ENCODE data around the gene APOD.

The APOD gene

DNA sequence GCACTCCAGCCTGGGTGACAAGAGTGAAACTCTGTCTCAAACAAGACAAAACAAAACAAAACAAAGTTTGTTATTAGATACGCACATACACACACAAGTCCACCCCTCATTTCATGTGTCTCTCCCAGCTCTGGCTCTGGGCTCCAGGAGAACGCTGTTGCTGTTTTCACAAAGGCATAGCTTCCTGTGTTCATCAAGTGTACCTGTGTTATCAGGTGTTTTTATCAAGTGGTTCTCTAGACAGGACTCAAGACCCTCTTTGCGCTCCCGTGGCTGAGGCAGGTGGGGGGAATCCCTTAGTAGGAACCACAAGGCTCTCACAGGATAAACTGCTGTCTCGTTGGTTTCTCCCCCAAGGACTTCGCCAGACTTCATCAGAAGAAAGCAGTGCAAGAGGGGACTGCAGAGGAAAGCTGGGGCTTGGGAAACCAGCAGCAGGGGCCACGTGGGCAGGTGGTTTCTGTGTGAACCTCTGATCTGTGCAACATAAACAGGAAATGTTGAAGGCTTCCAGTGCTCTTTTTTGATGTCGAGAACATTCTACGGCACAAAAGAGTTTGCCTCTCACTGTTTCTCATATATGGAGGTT, 33.7 kb downstream of the APOD start:
- H2BK120ac ChIP-seq (ENCODE audit: low read depth, low read length), result no peak overlapping the region
- H2BK5ac ChIP-seq (ENCODE audit: low read length), result no peak overlapping the region
- H4K8ac ChIP-seq (ENCODE audit: low read depth, low read length), result no peak overlapping the region
- H2BK15ac ChIP-seq (ENCODE audit: low read length), result no peak overlapping the region
- H3K9me3 ChIP-seq (replicated peaks in 1 of 2; ENCODE audit: control insufficient read depth in 2 of 2, insufficient read depth in 1 of 2, low read depth in 1 of 2, low read length in 2 of 2), result no peaks in the 10 kb centered on the region
- no peak overlapping the region for H3K27ac ChIP-seq (replicated peaks; ENCODE audit: low read length)
- no peak overlapping the region for H3K14ac ChIP-seq (ENCODE audit: low read length)
- no CpG with 5 or more reads among the region's 9 CpGs for WGBS, 2 donors (ENCODE audit: extremely low coverage in 2 of 2, insufficient read length in 2 of 2, insufficient replicate concordance in 1 of 2)
- H3K4me2 ChIP-seq (ENCODE audit: insufficient read depth, low read length, poor library complexity, severe bottlenecking), result no peak overlapping the region
- H3K27me3 ChIP-seq (ENCODE audit: control insufficient read depth in 3 of 3, insufficient read depth in 3 of 3, low read depth in 1 of 3, low read length in 3 of 3), result peaks cover 0 to 20% (median 0%) of the 10 kb centered on the region in 3 experiments
- H3K36me3 ChIP-seq (replicated peaks in 1 of 2; ENCODE audit: control insufficient read depth in 2 of 2, insufficient read depth in 2 of 2, low read length in 2 of 2), result no peaks in the 10 kb centered on the region
- no peak overlapping the region for H3K18ac ChIP-seq (ENCODE audit: low read length)
- no peak overlapping the region for H4K91ac ChIP-seq (ENCODE audit: low read depth, low read length, poor library complexity)
- H3K4me3 ChIP-seq (ENCODE audit: low read length in 2 of 2), result no peak overlapping the region
- no peak for DNase-seq (ENCODE audit: low spot score)
- H2AFZ ChIP-seq (ENCODE audit: low read length), result no peak overlapping the region
- no peak overlapping the region for H3K9ac ChIP-seq (ENCODE audit: low read depth, low read length, poor library complexity)
- no peak overlapping the region for H3K4ac ChIP-seq (ENCODE audit: low read length)
- H3K79me1 ChIP-seq (ENCODE audit: low read depth, low read length), result no peaks in the 10 kb centered on the region
- no peak overlapping the region for H2BK12ac ChIP-seq (ENCODE audit: low read length)
- H3K4me1 ChIP-seq (ENCODE audit: control insufficient read depth in 2 of 2, insufficient read depth in 1 of 2, low read depth in 1 of 2, low read length in 2 of 2), result peaks cover 2 to 7% of the 10 kb centered on the region in 2 donors
- H2AK5ac ChIP-seq (ENCODE audit: low read depth, low read length), result no peak overlapping the region
- H3K23ac ChIP-seq (ENCODE audit: low read depth, low read length, poor library complexity), result no peak overlapping the region

GRCh38 chr3:195548987-195549386, 34.8 kb downstream of the APOD start:
- Histone ChIP-seq H3K79me1 (ENCODE audit: low read depth, low read length) (no peaks in the 10 kb centered on the region), H3K9me3 (replicated peaks in 1 of 2; ENCODE audit: control insufficient read depth in 2 of 2, insufficient read depth in 1 of 2, low read depth in 1 of 2, low read length in 2 of 2) (no peaks in the 10 kb centered on the region), H3K18ac (ENCODE audit: low read length) (no peak overlapping the region), H2AFZ (ENCODE audit: low read length) (no peak overlapping the region), H3K4me1 (ENCODE audit: control insufficient read depth in 2 of 2, insufficient read depth in 1 of 2, low read depth in 1 of 2, low read length in 2 of 2) (peaks cover 2 to 10% of the 10 kb centered on the region in 2 donors), H3K23ac (ENCODE audit: low read depth, low read length, poor library complexity) (no peak overlapping the region), H2AK5ac (ENCODE audit: low read depth, low read length) (no peak overlapping the region), H2BK120ac (ENCODE audit: low read depth, low read length) (no peak overlapping the region), H3K9ac (ENCODE audit: low read depth, low read length, poor library complexity) (no peak overlapping the region), H2BK12ac (ENCODE audit: low read length) (no peak overlapping the region), H3K4me2 (ENCODE audit: insufficient read depth, low read length, poor library complexity, severe bottlenecking) (no peak overlapping the region), H2BK15ac (ENCODE audit: low read length) (no peak overlapping the region), H3K27ac (replicated peaks; ENCODE audit: low read length) (no peak overlapping the region), H3K4ac (ENCODE audit: low read length) (no peak overlapping the region), H4K91ac (ENCODE audit: low read depth, low read length, poor library complexity) (no peak overlapping the region), H3K27me3 (ENCODE audit: control insufficient read depth in 3 of 3, insufficient read depth in 3 of 3, low read depth in 1 of 3, low read length in 3 of 3) (peaks cover 0 to 30% (median 6%) of the 10 kb centered on the region in 3 experiments), H3K4me3 (ENCODE audit: low read length in 2 of 2) (no peak overlapping the region), H2BK5ac (ENCODE audit: low read length) (no peak overlapping the region), H3K14ac (ENCODE audit: low read length) (no peak overlapping the region), H3K36me3 (replicated peaks in 1 of 2; ENCODE audit: control insufficient read depth in 2 of 2, insufficient read depth in 2 of 2, low read length in 2 of 2) (no peaks in the 10 kb centered on the region), H4K8ac (ENCODE audit: low read depth, low read length) (no peak overlapping the region)
- no CpG with 5 or more reads among the region's 2 CpGs for WGBS, 2 donors (ENCODE audit: extremely low coverage in 2 of 2, insufficient read length in 2 of 2, insufficient replicate concordance in 1 of 2)
- no peak for DNase-seq (ENCODE audit: low spot score)

DNA sequence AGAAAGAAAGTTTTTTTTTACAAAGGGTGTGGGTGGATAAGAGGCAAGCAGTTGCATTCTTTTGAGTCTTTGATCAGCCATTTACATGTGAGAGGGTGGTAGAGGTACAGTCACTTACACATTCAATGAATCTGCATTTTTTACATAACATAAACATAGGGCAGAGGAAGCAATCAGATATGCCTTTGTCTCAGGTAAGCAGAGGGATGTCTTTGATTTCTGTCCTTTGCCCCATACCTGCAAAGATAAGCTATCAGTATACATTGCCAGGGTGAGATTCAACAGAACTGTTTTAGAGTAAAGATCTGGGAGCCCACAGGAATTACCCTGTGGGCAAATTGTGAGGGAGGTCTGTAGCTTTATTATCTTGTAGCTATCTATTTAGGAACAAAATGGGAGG, 35.2 kb downstream of the APOD start:
- Histone ChIP-seq H3K9me3 (replicated peaks in 1 of 2; ENCODE audit: control insufficient read depth in 2 of 2, insufficient read depth in 1 of 2, low read depth in 1 of 2, low read length in 2 of 2) (no peaks in the 10 kb centered on the region), H3K4me3 (ENCODE audit: low read length in 2 of 2) (no peak overlapping the region), H3K36me3 (replicated peaks in 1 of 2; ENCODE audit: control insufficient read depth in 2 of 2, insufficient read depth in 2 of 2, low read length in 2 of 2) (no peaks in the 10 kb centered on the region), H3K4me1 (ENCODE audit: control insufficient read depth in 2 of 2, insufficient read depth in 1 of 2, low read depth in 1 of 2, low read length in 2 of 2) (peaks cover 4 to 11% of the 10 kb centered on the region in 2 donors), H2AK5ac (ENCODE audit: low read depth, low read length) (no peak overlapping the region), H3K4ac (ENCODE audit: low read length) (no peak overlapping the region), H3K9ac (ENCODE audit: low read depth, low read length, poor library complexity) (no peak overlapping the region), H2BK120ac (ENCODE audit: low read depth, low read length) (no peak overlapping the region), H2AFZ (ENCODE audit: low read length) (no peak overlapping the region), H2BK15ac (ENCODE audit: low read length) (no peak overlapping the region), H3K27ac (replicated peaks; ENCODE audit: low read length) (no peak overlapping the region), H2BK12ac (ENCODE audit: low read length) (no peak overlapping the region), H2BK5ac (ENCODE audit: low read length) (no peak overlapping the region), H4K91ac (ENCODE audit: low read depth, low read length, poor library complexity) (no peak overlapping the region), H3K79me1 (ENCODE audit: low read depth, low read length) (no peaks in the 10 kb centered on the region), H3K27me3 (ENCODE audit: control insufficient read depth in 3 of 3, insufficient read depth in 3 of 3, low read depth in 1 of 3, low read length in 3 of 3) (peaks cover 0 to 30% (median 11%) of the 10 kb centered on the region in 3 experiments), H4K8ac (ENCODE audit: low read depth, low read length) (no peak overlapping the region), H3K14ac (ENCODE audit: low read length) (no peak overlapping the region), H3K18ac (ENCODE audit: low read length) (no peak overlapping the region), H3K4me2 (ENCODE audit: insufficient read depth, low read length, poor library complexity, severe bottlenecking) (no peak overlapping the region), H3K23ac (ENCODE audit: low read depth, low read length, poor library complexity) (no peak overlapping the region)
- DNase-seq (ENCODE audit: low spot score), result no peak

- Histone ChIP-seq H3K9ac (ENCODE audit: low read depth, low read length, poor library complexity) (no peak overlapping the region), H3K14ac (ENCODE audit: low read length) (no peak overlapping the region), H2AFZ (ENCODE audit: low read length) (no peak overlapping the region), H3K36me3 (replicated peaks in 1 of 2; ENCODE audit: control insufficient read depth in 2 of 2, insufficient read depth in 2 of 2, low read length in 2 of 2) (no peaks in the 10 kb centered on the region), H3K4me3 (ENCODE audit: low read length in 2 of 2) (no peak overlapping the region), H3K4ac (ENCODE audit: low read length) (no peak overlapping the region), H3K27ac (replicated peaks; ENCODE audit: low read length) (no peak overlapping the region), H4K8ac (ENCODE audit: low read depth, low read length) (no peak overlapping the region), H3K4me2 (ENCODE audit: insufficient read depth, low read length, poor library complexity, severe bottlenecking) (no peak overlapping the region), H3K27me3 (ENCODE audit: control insufficient read depth in 3 of 3, insufficient read depth in 3 of 3, low read depth in 1 of 3, low read length in 3 of 3) (peaks cover 0 to 30% (median 12%) of the 10 kb centered on the region in 3 experiments), H2BK120ac (ENCODE audit: low read depth, low read length) (no peak overlapping the region), H3K4me1 (ENCODE audit: control insufficient read depth in 2 of 2, insufficient read depth in 1 of 2, low read depth in 1 of 2, low read length in 2 of 2) (peaks cover 4 to 11% of the 10 kb centered on the region in 2 donors), H3K23ac (ENCODE audit: low read depth, low read length, poor library complexity) (no peak overlapping the region), H2BK5ac (ENCODE audit: low read length) (no peak overlapping the region), H4K91ac (ENCODE audit: low read depth, low read length, poor library complexity) (no peak overlapping the region), H2BK15ac (ENCODE audit: low read length) (no peak overlapping the region), H3K9me3 (replicated peaks in 1 of 2; ENCODE audit: control insufficient read depth in 2 of 2, insufficient read depth in 1 of 2, low read depth in 1 of 2, low read length in 2 of 2) (no peaks in the 10 kb centered on the region), H3K79me1 (ENCODE audit: low read depth, low read length) (no peaks in the 10 kb centered on the region), H2AK5ac (ENCODE audit: low read depth, low read length) (no peak overlapping the region), H2BK12ac (ENCODE audit: low read length) (no peak overlapping the region), H3K18ac (ENCODE audit: low read length) (no peak overlapping the region)
- DNase-seq (ENCODE audit: low spot score), result no peak
- WGBS, 2 donors (ENCODE audit: extremely low coverage in 2 of 2, insufficient read length in 2 of 2, insufficient replicate concordance in 1 of 2), result no CpG with 5 or more reads among the region's 8 CpGs
These were observed 35.7 kb downstream of the APOD start for GRCh38 chr3:195548006-195548405.

All from neuronal stem cell (in vitro differentiated cells).